Measurements from ENCODE around the gene GPR161. TPM values are rescaled to one million over a fixed set of nuclear protein-coding genes. Genes with fewer than 3 reads are reported as not detected.

The GPR161 gene
- total RNA-seq, 1 donor: 0.10 TPM

Other genes with a start within 250 kb of the GPR161 start
- gene ADCY10, start 222.8 kb downstream of the GPR161 start, total RNA-seq: not detected
- gene DCAF6, start 200.2 kb downstream of the GPR161 start, total RNA-seq: 15.1 TPM
- 17.1 TPM for gene MPC2, start 199.9 kb downstream of the GPR161 start, total RNA-seq
- gene TIPRL, start 42.0 kb upstream of the GPR161 start, total RNA-seq: 16.8 TPM
- gene SFT2D2, start 89.1 kb upstream of the GPR161 start, total RNA-seq: 75.1 TPM
- 1.5 TPM for gene TBX19, start 143.9 kb upstream of the GPR161 start, total RNA-seq

Measured in mononuclear cell (primary cell).